ENCODE measurements around the gene STC2. TPM values are rescaled to one million over a fixed set of nuclear protein-coding genes. Genes with fewer than 3 reads are reported as not detected.

Gene STC2
- polyA plus RNA-seq, 6 donors from 2014 or later = not detected

DNA sequence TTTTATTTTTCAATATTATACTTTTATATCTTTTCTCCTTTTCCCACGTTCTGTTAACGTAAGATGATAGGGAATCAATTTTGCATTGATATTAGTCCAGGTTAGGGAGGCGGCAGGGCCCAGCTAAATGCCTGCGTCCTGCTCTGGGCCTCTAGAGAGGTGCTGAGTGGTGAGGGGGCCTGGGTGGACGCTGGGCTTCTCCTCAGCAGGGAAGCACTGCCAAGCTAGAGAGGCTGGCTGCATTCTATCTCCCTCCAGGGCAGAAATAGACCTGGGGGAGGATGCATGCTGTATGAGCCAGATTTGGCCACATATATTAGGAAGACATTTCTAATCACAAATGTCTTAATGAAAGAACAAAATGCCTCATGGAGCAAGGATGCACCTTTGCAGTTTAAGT, 49.6 kb downstream of the STC2 start:
- H3K27ac Mint-ChIP-seq = no peak overlapping the region
- H3K27me3 Mint-ChIP-seq = peaks cover 56 to 70% (median 69%) of the 10 kb centered on the region in 3 donors
- peaks cover 0 to 6% (median 4%) of the 10 kb centered on the region in 3 donors for H3K4me1 Mint-ChIP-seq
- no peak for DNase-seq
- peaks cover 4 to 7% of the 10 kb centered on the region in 2 donors for H3K36me3 Mint-ChIP-seq
- no peak for ATAC-seq (ENCODE audit: low read depth in 2 of 2)
- peaks cover 0 to 20% (median 10%) of the 10 kb centered on the region in 7 donors for H3K9me3 Mint-ChIP-seq
- no peak overlapping the region for H3K4me3 Mint-ChIP-seq

DNA sequence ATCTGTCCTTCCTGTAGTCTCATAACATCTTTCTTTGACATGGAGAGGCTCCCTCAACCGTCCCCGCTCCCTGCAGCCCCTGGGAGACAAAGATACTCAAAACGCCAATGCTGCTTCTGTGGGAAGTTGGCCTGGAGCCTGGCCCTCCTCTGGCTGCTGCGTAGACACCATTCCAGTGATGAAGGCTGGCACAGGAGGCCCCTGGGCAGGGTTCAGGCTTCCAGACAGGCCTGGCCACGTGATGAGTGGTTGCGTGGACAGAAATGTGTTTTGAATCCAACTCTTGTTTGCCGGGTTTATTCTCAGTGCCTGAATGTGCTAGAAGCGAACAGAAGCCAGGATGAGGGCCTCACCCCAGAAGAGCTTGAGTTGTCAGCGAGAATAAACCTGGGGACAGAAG, 50.0 kb downstream of the STC2 start:
- Mint-ChIP-seq H3K36me3 (peaks cover 4 to 7% of the 10 kb centered on the region in 2 donors), H3K9me3 (peaks cover 0 to 20% (median 11%) of the 10 kb centered on the region in 7 donors), H3K4me3 (no peak overlapping the region), H3K27ac (no peak overlapping the region), H3K4me1 (peaks cover 0 to 4% (median 2%) of the 10 kb centered on the region in 3 donors), H3K27me3 (peaks cover 51 to 69% (median 66%) of the 10 kb centered on the region in 3 donors)
- ATAC-seq (ENCODE audit: low read depth in 2 of 2) = no peak
- DNase-seq = no peak

DNA sequence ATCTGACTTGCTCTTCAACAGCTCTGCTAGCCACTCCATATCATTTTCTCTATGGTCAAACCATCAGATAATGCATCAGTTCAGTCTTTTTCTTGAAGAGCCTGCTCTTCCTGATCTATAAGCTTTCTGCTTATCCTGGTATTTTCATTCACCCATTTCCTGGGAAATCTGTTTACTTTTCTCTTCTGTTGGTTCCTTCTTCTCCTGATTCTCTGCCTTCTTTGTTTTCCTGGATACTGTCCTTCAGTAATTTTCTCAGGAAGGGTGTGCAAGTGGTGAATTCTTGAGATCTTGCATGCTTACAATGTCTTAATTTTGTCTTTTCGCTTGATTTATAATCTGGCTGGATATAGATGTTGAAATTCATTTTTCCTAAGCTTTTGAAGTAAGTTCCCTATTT, 53.4 kb downstream of the STC2 start:
- no peaks in the 10 kb centered on the region for H3K4me1 Mint-ChIP-seq
- H3K27ac Mint-ChIP-seq = no peak overlapping the region
- H3K27me3 Mint-ChIP-seq = peaks cover 29 to 56% (median 39%) of the 10 kb centered on the region in 3 donors
- no peak overlapping the region for H3K4me3 Mint-ChIP-seq
- no peak for DNase-seq
- no peaks in the 10 kb centered on the region for H3K36me3 Mint-ChIP-seq
- ATAC-seq (ENCODE audit: low read depth in 2 of 2) = no peak
- peaks cover 3 to 22% (median 14%) of the 10 kb centered on the region in 7 donors for H3K9me3 Mint-ChIP-seq

DNA sequence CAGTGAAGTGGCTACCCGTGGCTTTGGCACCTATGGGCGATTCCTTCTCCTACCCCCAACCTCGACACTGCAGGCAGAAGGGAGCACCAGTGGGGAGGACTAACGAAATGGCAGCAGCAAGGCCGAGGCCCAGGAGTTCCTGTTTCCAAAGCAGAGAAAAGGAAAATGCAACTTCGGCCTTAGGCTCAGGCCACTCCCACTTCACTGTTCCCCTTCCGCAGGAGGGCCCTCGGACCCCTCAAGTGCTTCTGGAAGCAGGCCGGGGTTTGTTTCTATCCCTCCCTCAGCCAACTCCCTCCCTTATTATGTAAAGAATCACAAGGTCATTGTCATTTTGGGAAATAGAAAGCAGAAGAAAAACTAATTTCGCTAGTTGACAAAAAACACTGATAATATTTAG, 56.8 kb downstream of the STC2 start:
- DNase-seq (no peak), ATAC-seq (ENCODE audit: low read depth in 2 of 2) (no peak)
- Mint-ChIP-seq H3K27me3 (peaks cover 15 to 48% (median 42%) of the 10 kb centered on the region in 3 donors), H3K27ac (no peak overlapping the region), H3K36me3 (no peaks in the 10 kb centered on the region), H3K9me3 (peaks cover 3 to 22% (median 13%) of the 10 kb centered on the region in 7 donors), H3K4me1 (no peaks in the 10 kb centered on the region), H3K4me3 (no peak overlapping the region)

DNA sequence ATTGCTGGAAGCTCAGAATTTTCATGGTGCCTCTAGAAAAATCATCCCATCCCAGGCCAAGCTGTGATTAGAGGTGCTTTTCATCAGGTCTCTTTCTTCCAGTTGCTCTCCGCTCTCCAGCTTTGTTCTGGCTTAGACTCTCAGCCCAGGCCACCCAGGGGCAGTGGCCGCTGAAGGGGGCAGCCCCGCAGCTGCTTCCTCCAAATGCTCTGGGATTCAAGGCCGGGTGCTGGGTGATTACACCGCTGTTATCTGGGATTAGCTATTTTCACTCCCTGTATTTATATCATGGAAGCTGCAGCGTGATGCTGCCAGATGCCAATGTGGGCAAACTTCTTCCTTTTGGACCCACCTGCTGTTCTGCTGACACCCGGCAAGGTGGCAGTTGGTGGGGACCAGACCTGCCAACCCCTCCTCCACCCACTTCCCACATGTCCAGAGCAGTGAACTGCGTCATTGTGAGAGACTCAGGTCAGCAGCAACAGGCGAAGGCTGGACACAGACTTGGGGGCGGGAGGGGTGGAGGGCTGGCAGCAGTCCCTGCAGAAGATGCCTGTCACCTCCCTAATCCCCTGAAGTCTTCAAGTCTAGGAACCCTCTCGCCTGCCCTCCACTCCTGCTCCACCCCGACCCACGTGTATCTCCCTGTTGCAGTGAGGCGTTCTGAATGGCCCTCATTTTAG, 59.3 kb downstream of the STC2 start:
- Mint-ChIP-seq H3K27ac (no peak overlapping the region), H3K4me1 (no peaks in the 10 kb centered on the region)
- ATAC-seq (ENCODE audit: low read depth in 2 of 2) = no peak

DNA sequence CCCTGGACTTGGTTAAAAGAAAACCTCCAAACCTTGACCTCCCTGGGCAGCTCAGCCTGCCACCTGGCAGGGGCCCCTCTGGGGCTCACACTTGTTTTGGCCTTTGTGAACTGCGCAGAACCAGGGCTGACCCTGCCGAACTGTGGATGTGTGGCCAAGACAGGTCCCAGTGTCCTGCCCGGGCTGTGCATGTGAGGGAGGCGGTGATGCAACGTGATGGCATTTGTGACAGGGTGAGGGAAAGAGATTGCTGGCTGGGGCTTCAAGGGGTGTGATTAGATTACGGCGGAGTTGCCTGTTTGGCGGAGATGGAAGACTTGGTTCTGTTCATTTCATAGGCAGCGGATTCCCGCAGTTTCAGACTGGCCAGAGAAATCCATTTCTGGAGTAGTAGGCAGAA, 62.8 kb downstream of the STC2 start:
- H3K9me3 Mint-ChIP-seq = no peaks in the 10 kb centered on the region
- H3K27me3 Mint-ChIP-seq = peaks cover 31 to 65% (median 45%) of the 10 kb centered on the region in 3 donors
- no peak for DNase-seq
- H3K4me3 Mint-ChIP-seq = peak overlapping the region in 1 of 8 donors; percentile 10
- ATAC-seq (ENCODE audit: low read depth in 2 of 2) = no peak
- H3K4me1 Mint-ChIP-seq = no peaks in the 10 kb centered on the region
- H3K36me3 Mint-ChIP-seq = no peaks in the 10 kb centered on the region
- H3K27ac Mint-ChIP-seq = no peak overlapping the region

More for the DNA sequence above, 59.3 kb downstream of the STC2 start:
- no peak for DNase-seq
- H3K27me3 Mint-ChIP-seq = peaks cover 20 to 51% (median 47%) of the 10 kb centered on the region in 3 donors
- H3K9me3 Mint-ChIP-seq = peaks cover 0 to 11% (median 6%) of the 10 kb centered on the region in 7 donors
- no peaks in the 10 kb centered on the region for H3K36me3 Mint-ChIP-seq
- no peak overlapping the region for H3K4me3 Mint-ChIP-seq

Other genes with a start within 250 kb of the STC2 start
- gene BNIP1, start 183.9 kb downstream of the STC2 start, polyA plus RNA-seq (ENCODE audit: low read depth in 6 of 6) = 10 to 100 TPM in 5 of 6 donors, 1 to 10 TPM in 1; 7.2 to 25.3 (median 14.5) TPM
- not detected for gene NKX2-5, start 93.2 kb downstream of the STC2 start, polyA plus RNA-seq (ENCODE audit: low read depth in 6 of 6)